Lung (tissue), 12 donors: ENCODE data around the gene ACTN1. TPM values are rescaled to one million over a fixed set of nuclear protein-coding genes. Genes with fewer than 3 reads are reported as not detected.

ENCODE experiments used
- ATAC-seq: fragments of 200-7000 bp; cut with Tn5 transposase; one replicate; pipeline ENCODE4 v1.9.1; 2020; ENCODE audit warnings: moderate number of reproducible peaks; ENCODE audit not compliant: insufficient read depth, low FRiP score
- DNase-seq, 3 donors: peaks; one replicate each; pipeline ENCODE4 v3.0.0-alpha.2; 2013 to 2017
- H3K27ac ChIP-seq, 2 donors: one replicate each; pipeline ENCODE4 v1.5.1; 2013; ENCODE audit warnings: mild to moderate bottlenecking in 2 of 2, moderate library complexity in 2 of 2, control low read depth in 1 of 2, inconsistent platforms in 1 of 2, low read depth in 1 of 2, low read length in 1 of 2
- H3K27me3 ChIP-seq, 3 donors: one replicate each; pipeline ENCODE4 v1.5.1; 2013; ENCODE audit warnings: low read length in 2 of 3; ENCODE audit not compliant: control insufficient read depth in 3 of 3, insufficient read depth in 3 of 3
- H3K36me3 ChIP-seq, 4 donors: one replicate each; pipeline ENCODE4 v1.5.1; 2013; ENCODE audit warnings: low read length in 4 of 4, mild to moderate bottlenecking in 1 of 4, moderate library complexity in 1 of 4; ENCODE audit not compliant: control insufficient read depth in 4 of 4, insufficient read depth in 4 of 4
- H3K4me1 ChIP-seq, 5 donors: one replicate each; pipeline ENCODE4 v1.5.1; 2013; ENCODE audit warnings: low read length in 5 of 5, mild to moderate bottlenecking in 2 of 5, moderate library complexity in 1 of 5; ENCODE audit not compliant: control insufficient read depth in 5 of 5, insufficient read depth in 5 of 5
- H3K4me3 ChIP-seq: one replicate; pipeline ENCODE4 v1.5.1; 2013; ENCODE audit warnings: mild to moderate bottlenecking, control low read depth, moderate library complexity
- H3K9ac ChIP-seq, 2 donors: one replicate each; pipeline ENCODE4 v1.5.1; 2013; ENCODE audit warnings: low read length in 2 of 2, control low read depth in 1 of 2; ENCODE audit not compliant: insufficient read depth in 1 of 2
- H3K9me3 ChIP-seq, 4 donors: one replicate each; pipeline ENCODE4 v1.5.1; 2013; ENCODE audit warnings: low read length in 3 of 4, mild to moderate bottlenecking in 1 of 4, moderate library complexity in 1 of 4; ENCODE audit not compliant: control insufficient read depth in 4 of 4, insufficient read depth in 3 of 4
- WGBS, 2 donors: extraction: QIAGEN DNeasy Blood & Tissue Kit; methylation state at CpG; one replicate each; pipeline ENCODE4 v1.1.7; 2013; 5-methylcytosine and 5-hydroxymethylcytosine counted together
- polyA plus RNA-seq, 2 donors: library from polyadenylated mRNA; stranded (reverse); fragments of 200-250 nt; gene quantifications; one replicate each; pipeline ENCODE4 v1.2.1, GENCODE V29; 2013
- total RNA-seq, 2 donors: library from RNA; depleted of rRNA in 1 of 2; stranded (reverse); fragments of >200 nt in 1 of 2; gene quantifications; one replicate each; pipeline ENCODE4 v1.2.1, GENCODE V29; 2014 to 2021
- TF ChIP-seq, protein P1 (sequence below): IDR thresholded peaks from 2 replicates; pipeline ENCODE4 v1.5.1; 2012; ENCODE audit warnings: mild to moderate bottlenecking; ENCODE audit errors: control extremely low read depth, extremely low read depth
- donor health status: control.
- donor health status: control.
- donor health status: Bipolar disorder and iron deficiency.
- donor health status: healthy.
- donor health status: DM: yes; HTN: yes; CAD: no.

The ACTN1 gene
- total and polyA plus RNA-seq, 4 donors: 40.9 to 168 (median 117) TPM

DNA sequence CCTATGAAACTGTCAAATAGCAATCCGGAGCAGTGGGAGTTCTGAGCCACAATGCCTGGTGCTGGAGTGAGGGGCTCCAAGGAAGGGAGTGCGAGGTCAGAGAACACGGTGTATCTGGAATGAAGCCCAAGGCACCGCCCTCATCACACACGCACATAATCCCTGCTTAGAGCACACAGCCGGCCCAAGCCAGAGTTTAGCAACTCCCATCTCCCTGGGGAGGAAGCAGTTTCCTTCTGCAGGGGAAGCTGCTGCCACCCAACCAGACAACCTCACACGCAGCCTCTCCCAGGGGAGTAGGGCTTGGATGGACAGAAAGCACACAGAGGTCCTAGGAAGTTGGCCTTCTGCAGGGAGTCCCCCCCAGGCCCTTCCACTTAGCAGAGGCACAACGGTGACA, 31.3 kb downstream of the ACTN1 start:
- Histone ChIP-seq H3K27ac (peak overlapping the region in 1 of 2 donors; percentile 24), H3K4me3 (no peak overlapping the region), H3K27me3 (no peaks in the 10 kb centered on the region), H3K9me3 (no peaks in the 10 kb centered on the region), H3K9ac (no peak overlapping the region), H3K4me1 (peaks cover 20 to 80% (median 51%) of the 10 kb centered on the region in 5 donors), H3K36me3 (no peaks in the 10 kb centered on the region)
- peak in 2 of 3 donors; percentile 42 to 76 for DNase-seq
- peak; percentile 22 for ATAC-seq
- TF ChIP-seq, protein P1, sequence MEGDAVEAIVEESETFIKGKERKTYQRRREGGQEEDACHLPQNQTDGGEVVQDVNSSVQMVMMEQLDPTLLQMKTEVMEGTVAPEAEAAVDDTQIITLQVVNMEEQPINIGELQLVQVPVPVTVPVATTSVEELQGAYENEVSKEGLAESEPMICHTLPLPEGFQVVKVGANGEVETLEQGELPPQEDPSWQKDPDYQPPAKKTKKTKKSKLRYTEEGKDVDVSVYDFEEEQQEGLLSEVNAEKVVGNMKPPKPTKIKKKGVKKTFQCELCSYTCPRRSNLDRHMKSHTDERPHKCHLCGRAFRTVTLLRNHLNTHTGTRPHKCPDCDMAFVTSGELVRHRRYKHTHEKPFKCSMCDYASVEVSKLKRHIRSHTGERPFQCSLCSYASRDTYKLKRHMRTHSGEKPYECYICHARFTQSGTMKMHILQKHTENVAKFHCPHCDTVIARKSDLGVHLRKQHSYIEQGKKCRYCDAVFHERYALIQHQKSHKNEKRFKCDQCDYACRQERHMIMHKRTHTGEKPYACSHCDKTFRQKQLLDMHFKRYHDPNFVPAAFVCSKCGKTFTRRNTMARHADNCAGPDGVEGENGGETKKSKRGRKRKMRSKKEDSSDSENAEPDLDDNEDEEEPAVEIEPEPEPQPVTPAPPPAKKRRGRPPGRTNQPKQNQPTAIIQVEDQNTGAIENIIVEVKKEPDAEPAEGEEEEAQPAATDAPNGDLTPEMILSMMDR: no peak
- 18 to 34% methylated on average over 8 of the region's 8 CpGs for WGBS, 2 donors

DNA sequence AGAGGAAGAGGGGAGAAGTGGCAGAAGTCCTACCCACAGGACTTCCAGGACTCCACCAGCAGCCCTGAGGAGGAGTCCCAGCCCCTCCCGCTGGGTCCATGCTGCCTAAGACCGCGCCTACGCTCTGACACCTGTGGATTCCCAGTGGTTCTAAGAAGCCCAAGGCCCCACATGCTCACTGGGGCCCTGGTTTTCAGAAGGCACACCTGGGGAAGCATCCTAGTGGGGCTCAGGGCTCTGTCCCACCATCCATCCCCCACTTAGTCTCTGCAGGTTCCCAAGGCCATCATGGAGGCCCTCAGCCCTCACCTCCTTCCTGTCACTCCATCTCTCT, 32.6 kb downstream of the ACTN1 start:
- Histone ChIP-seq H3K27ac (no peak overlapping the region), H3K27me3 (no peaks in the 10 kb centered on the region), H3K9ac (no peak overlapping the region), H3K36me3 (no peaks in the 10 kb centered on the region), H3K4me1 (peaks cover 29 to 81% (median 48%) of the 10 kb centered on the region in 5 donors), H3K9me3 (no peaks in the 10 kb centered on the region), H3K4me3 (no peak overlapping the region)
- TF ChIP-seq, protein P1: no peak
- no peak for ATAC-seq
- WGBS, 2 donors: 96 to 99% methylated on average over 4 of the region's 4 CpGs
- DNase-seq: no peak

DNA sequence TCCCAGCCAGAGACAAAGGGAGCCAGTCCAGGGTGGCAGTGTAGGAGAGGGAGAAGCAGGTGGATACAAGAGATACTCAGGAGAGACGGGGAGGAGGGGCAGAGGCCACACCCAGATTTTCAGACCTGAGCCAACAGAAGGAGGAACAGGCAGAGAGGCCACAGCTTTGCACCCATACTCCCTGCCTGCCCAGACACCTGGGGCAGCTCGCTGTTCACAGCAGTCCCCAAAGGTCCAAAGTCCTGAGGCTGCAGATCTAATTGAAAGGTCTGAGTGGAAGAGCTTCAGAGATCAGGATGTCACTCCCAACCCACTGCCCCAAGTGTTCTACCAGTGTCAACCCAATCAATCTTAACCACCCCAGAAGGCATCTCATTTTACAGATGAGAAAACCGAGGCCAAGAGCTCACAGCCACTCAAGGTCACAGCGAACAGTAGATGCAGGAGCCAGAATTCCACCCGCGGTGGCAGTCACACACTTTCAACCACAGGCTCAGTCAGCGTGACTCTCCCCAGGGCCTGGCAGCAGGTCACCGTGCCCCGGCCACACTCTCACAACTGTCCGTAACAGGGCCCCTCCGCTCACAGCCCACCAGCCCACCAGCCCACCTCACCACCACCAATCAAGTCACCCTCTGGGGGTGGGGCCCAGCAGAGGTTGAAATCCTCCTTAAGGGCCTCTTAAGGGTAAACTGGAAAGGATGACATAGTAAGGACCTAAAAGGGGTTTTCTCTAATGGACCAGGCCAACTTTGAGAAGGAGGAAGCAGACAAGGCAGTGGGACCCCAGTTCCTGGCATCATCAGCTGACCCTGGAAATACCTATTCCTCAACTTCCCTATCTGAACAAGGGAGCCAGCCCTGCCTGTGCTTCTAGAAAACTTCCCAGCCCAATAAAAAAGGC, 33.3 kb downstream of the ACTN1 start:
- TF ChIP-seq, protein P1: no peak
- Histone ChIP-seq H3K9ac (no peak overlapping the region), H3K27ac (no peak overlapping the region), H3K4me1 (peaks cover 26 to 79% (median 42%) of the 10 kb centered on the region in 5 donors), H3K27me3 (no peaks in the 10 kb centered on the region), H3K9me3 (no peaks in the 10 kb centered on the region), H3K4me3 (no peak overlapping the region), H3K36me3 (no peaks in the 10 kb centered on the region)
- 69 to 85% methylated on average over 11 of the region's 11 CpGs for WGBS, 2 donors
- DNase-seq (no peak), ATAC-seq (no peak)
